OCI-LY7 (cell line): ENCODE data around the gene AUTS2. TPM values are rescaled to one million over a fixed set of nuclear protein-coding genes. Genes with fewer than 3 reads are reported as not detected.

Experiments
- BruUV-seq: library from RNA; stranded (reverse); fragments of 400-500 nt; replicated peaks from 2 replicates; lab custom pipeline; 2021; lab: Mats Ljungman, UMichigan
- CTCF ChIA-PET: fragments of 300-600 bp; sonication (Branson Sonifier 250); formaldehyde crosslinking; loops from one replicate; lab custom pipeline; 2022; ENCODE audit warnings: antibody characterized with exemption; ENCODE audit not compliant: unreplicated experiment; lab: Charles Lee
- POLR2A ChIA-PET: fragments of 300-600 bp; sonication (Branson Sonifier 250); formaldehyde crosslinking; loops from one replicate; lab custom pipeline; 2022; ENCODE audit warnings: antibody characterized with exemption; lab: Charles Lee
- DNase-seq: peaks from one replicate; pipeline ENCODE4 v3.0.0-alpha.2; 2015; ENCODE audit warnings: low spot score
- H2AFZ ChIP-seq: fragments of 200-600 bp; sonication (generic), shearing (Covaris generic); 2 replicates; pipeline ENCODE4 v1.6.1; 2014; ENCODE audit warnings: mild to moderate bottlenecking, antibody characterized with exemption, low read length, moderate library complexity
- H3K27ac ChIP-seq: fragments of 200-600 bp; sonication (generic); 2 replicates; pipeline ENCODE4 v1.5.1; 2014; ENCODE audit warnings: mixed run types, low read depth, mild to moderate bottlenecking, moderate library complexity, low read length, inconsistent platforms; ENCODE audit not compliant: poor library complexity, severe bottlenecking
- H3K36me3 ChIP-seq: fragments of 200-600 bp; sonication (generic); 2 replicates; pipeline ENCODE4 v1.6.1; 2014; ENCODE audit warnings: mild to moderate bottlenecking, antibody characterized with exemption, low read length, moderate library complexity, mixed read lengths; ENCODE audit not compliant: insufficient read depth
- H3K4me1 ChIP-seq: fragments of 200-600 bp; sonication (generic); 2 replicates; pipeline ENCODE4 v1.5.1; 2014; ENCODE audit warnings: mild to moderate bottlenecking, low read length; ENCODE audit not compliant: insufficient read depth, poor library complexity, severe bottlenecking
- H3K4me2 ChIP-seq: fragments of 200-600 bp; sonication (generic); 2 replicates; pipeline ENCODE4 v1.6.1; 2014; ENCODE audit warnings: mild to moderate bottlenecking, low read length
- H3K4me3 ChIP-seq: fragments of 200-600 bp; sonication (generic); 2 replicates; pipeline ENCODE4 v1.5.1; 2014; ENCODE audit warnings: mild to moderate bottlenecking, low read depth, low read length; ENCODE audit not compliant: poor library complexity, severe bottlenecking
- H3K79me2 ChIP-seq: fragments of 200-600 bp; sonication (generic); 2 replicates; pipeline ENCODE4 v1.6.1; 2016; ENCODE audit warnings: low read depth, mild to moderate bottlenecking, low read length, moderate library complexity, mixed read lengths; ENCODE audit not compliant: insufficient read depth
- H3K9me2 ChIP-seq: fragments of 200-600 bp; sonication (generic); 2 replicates; pipeline ENCODE4 v1.6.1; 2016; ENCODE audit warnings: mild to moderate bottlenecking, low read length, mixed read lengths; ENCODE audit not compliant: insufficient read depth
- H3K9me3 ChIP-seq: fragments of 200-600 bp; sonication (generic); 2 replicates; pipeline ENCODE4 v1.6.1; 2014; ENCODE audit warnings: mild to moderate bottlenecking, mixed run types, low read length, mixed read lengths
- H4K20me1 ChIP-seq: fragments of 200-600 bp; sonication (generic); 2 replicates; pipeline ENCODE4 v1.6.1; 2014; ENCODE audit warnings: mild to moderate bottlenecking, antibody characterized with exemption, low read length, moderate library complexity, mixed read lengths; ENCODE audit not compliant: insufficient read depth
- CTCF ChIP-seq: fragments of 200-600 bp; sonication (generic); conservative IDR thresholded peaks from 2 replicates; pipeline ENCODE4 v1.5.1; 2014; ENCODE audit warnings: mild to moderate bottlenecking, antibody characterized with exemption, low read length, moderate library complexity, mixed read lengths
- EZH2phosphoT487 ChIP-seq: fragments of 200-600 bp; sonication (generic); IDR thresholded peaks from 2 replicates; pipeline ENCODE4 v1.6.1; 2018; ENCODE audit warnings: low read depth, borderline replicate concordance, mild to moderate bottlenecking, mixed run types, antibody characterized with exemption, low read length, moderate library complexity, mixed read lengths
- intact Hi-C: fragments of 100-400 bp; cut with micrococcal nuclease; formaldehyde crosslinking; loops from one replicate; pipeline ENCODE4 v1.10.0; 2022; ENCODE audit not compliant: unreplicated experiment
- total RNA-seq, 2 experiments: library from RNA; depleted of rRNA in 1 of 2; stranded (reverse); fragments of >200 nt in 1 of 2; shearing (Covaris generic) in 1 of 2; gene quantifications; 2 replicates each; pipeline ENCODE4 v1.2.3, GENCODE V29; 2014 to 2022

The AUTS2 gene
- total RNA-seq, 2 experiments from 2014 or later = 37.9 to 78.5 TPM

- H4K20me1 ChIP-seq = no peaks in the 10 kb centered on the region
- no peak for TF ChIP-seq CTCF
- intact Hi-C loops = no loop called here
- no peak overlapping the region for H2AFZ ChIP-seq
- CTCF ChIA-PET = no interaction called here
- H3K9me3 ChIP-seq = no peaks in the 10 kb centered on the region
- no peak overlapping the region for H3K27ac ChIP-seq
- no peak overlapping the region for H3K4me3 ChIP-seq
- POLR2A ChIA-PET = no interaction called here
- no peaks in the 10 kb centered on the region for H3K9me2 ChIP-seq
- H3K36me3 ChIP-seq = no peaks in the 10 kb centered on the region
- H3K4me1 ChIP-seq = no peaks in the 10 kb centered on the region
- no peak overlapping the region for H3K4me2 ChIP-seq
- no peaks in the 10 kb centered on the region for H3K79me2 ChIP-seq
- no peak for DNase-seq
- BruUV-seq = no TSS peak
Measured at GRCh38 chr7:70634610-70635068, 1036.4 kb downstream of the AUTS2 start.

DNA sequence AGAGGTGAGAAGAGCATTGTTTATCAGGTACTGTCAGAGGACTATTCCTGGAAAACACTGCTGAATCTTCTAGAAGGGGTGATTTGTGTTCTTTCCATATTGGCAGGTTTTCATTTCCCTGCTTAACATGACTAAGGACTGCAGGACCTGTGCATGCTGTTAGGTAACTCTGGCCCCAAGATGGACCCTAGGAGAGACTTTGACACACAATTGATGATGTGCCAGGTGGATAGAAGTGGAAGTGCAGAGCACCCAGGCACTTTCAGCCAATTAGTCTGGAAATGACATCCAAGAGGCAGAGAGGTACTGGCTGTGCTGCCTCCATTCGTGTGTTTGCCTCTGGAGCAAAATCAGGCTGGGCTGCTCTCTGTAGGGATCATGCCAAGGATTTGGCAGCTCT lies 1037.4 kb downstream of the AUTS2 start:
- ChIA-PET POLR2A (no interaction called here), CTCF (no interaction called here)
- H3K79me2 ChIP-seq = no peaks in the 10 kb centered on the region
- intact Hi-C loops = no loop called here
- no peaks in the 10 kb centered on the region for H3K36me3 ChIP-seq
- H4K20me1 ChIP-seq = no peaks in the 10 kb centered on the region
- no peaks in the 10 kb centered on the region for H3K9me2 ChIP-seq
- no peaks in the 10 kb centered on the region for H3K9me3 ChIP-seq
- H3K4me1 ChIP-seq = no peaks in the 10 kb centered on the region
- DNase-seq = no peak
- no peak overlapping the region for H3K4me3 ChIP-seq
- BruUV-seq = no TSS peak
- no peak overlapping the region for H3K4me2 ChIP-seq
- no peak for TF ChIP-seq EZH2phosphoT487
- no peak for TF ChIP-seq CTCF
- H2AFZ ChIP-seq = no peak overlapping the region
- no peak overlapping the region for H3K27ac ChIP-seq

GRCh38 chr7:70636169-70636568 lies 1037.9 kb downstream of the AUTS2 start:
- H3K4me3 ChIP-seq = no peak overlapping the region
- no peaks in the 10 kb centered on the region for H4K20me1 ChIP-seq
- no TSS peak for BruUV-seq
- ChIA-PET CTCF (no interaction called here), POLR2A (no interaction called here)
- no peak overlapping the region for H3K27ac ChIP-seq
- H3K79me2 ChIP-seq = no peaks in the 10 kb centered on the region
- intact Hi-C loops = no loop called here
- H3K36me3 ChIP-seq = no peaks in the 10 kb centered on the region
- no peaks in the 10 kb centered on the region for H3K4me1 ChIP-seq
- H3K9me2 ChIP-seq = no peaks in the 10 kb centered on the region
- no peak for DNase-seq
- no peaks in the 10 kb centered on the region for H3K9me3 ChIP-seq
- H2AFZ ChIP-seq = no peak overlapping the region
- TF ChIP-seq EZH2phosphoT487 = no peak
- no peak for TF ChIP-seq CTCF
- no peak overlapping the region for H3K4me2 ChIP-seq
